A673 (cell line): ENCODE data around the gene SIK2.

ENCODE experiments used
- EZH2 ChIP-seq: fragments of 200-600 bp; sonication (generic); IDR thresholded peaks from 2 replicates; pipeline ENCODE4 v1.6.1; 2017; ENCODE audit warnings: borderline replicate concordance, low read depth, mild to moderate bottlenecking, mixed read lengths, antibody characterized with exemption, low read length; ENCODE audit not compliant: poor library complexity, severe bottlenecking
- TF ChIP-seq, protein P1 (sequence below): fragments of 300-800, 200-600 bp; sonication (generic); conservative IDR thresholded peaks from 2 replicates; pipeline ENCODE4 v1.5.1; 2017; ENCODE audit warnings: low read depth, mild to moderate bottlenecking, antibody characterized with exemption, low read length, moderate library complexity, mixed read lengths

- TF ChIP-seq, protein P1, sequence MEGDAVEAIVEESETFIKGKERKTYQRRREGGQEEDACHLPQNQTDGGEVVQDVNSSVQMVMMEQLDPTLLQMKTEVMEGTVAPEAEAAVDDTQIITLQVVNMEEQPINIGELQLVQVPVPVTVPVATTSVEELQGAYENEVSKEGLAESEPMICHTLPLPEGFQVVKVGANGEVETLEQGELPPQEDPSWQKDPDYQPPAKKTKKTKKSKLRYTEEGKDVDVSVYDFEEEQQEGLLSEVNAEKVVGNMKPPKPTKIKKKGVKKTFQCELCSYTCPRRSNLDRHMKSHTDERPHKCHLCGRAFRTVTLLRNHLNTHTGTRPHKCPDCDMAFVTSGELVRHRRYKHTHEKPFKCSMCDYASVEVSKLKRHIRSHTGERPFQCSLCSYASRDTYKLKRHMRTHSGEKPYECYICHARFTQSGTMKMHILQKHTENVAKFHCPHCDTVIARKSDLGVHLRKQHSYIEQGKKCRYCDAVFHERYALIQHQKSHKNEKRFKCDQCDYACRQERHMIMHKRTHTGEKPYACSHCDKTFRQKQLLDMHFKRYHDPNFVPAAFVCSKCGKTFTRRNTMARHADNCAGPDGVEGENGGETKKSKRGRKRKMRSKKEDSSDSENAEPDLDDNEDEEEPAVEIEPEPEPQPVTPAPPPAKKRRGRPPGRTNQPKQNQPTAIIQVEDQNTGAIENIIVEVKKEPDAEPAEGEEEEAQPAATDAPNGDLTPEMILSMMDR = no peak
- TF ChIP-seq EZH2 = no peak
Observed at GRCh38 chr11:111733016-111733415, 130.8 kb downstream of the SIK2 start.
